Measurements from ENCODE around the gene USP7. TPM values are rescaled to one million over a fixed set of nuclear protein-coding genes. Genes with fewer than 3 reads are reported as not detected.
"Not testable (repeated sequence)": the region's sequence is repeated elsewhere in the genome, so short reads cannot be mapped to it uniquely, and the experiment has no call there.

Gene USP7
- total RNA-seq, 1 donor from 2014 or later = 181 TPM

GRCh38 chr16:8975039-8975438 lies 11.3 kb upstream of the USP7 start:
- intact Hi-C loops (cut with micrococcal nuclease) = no loop called here

DNA sequence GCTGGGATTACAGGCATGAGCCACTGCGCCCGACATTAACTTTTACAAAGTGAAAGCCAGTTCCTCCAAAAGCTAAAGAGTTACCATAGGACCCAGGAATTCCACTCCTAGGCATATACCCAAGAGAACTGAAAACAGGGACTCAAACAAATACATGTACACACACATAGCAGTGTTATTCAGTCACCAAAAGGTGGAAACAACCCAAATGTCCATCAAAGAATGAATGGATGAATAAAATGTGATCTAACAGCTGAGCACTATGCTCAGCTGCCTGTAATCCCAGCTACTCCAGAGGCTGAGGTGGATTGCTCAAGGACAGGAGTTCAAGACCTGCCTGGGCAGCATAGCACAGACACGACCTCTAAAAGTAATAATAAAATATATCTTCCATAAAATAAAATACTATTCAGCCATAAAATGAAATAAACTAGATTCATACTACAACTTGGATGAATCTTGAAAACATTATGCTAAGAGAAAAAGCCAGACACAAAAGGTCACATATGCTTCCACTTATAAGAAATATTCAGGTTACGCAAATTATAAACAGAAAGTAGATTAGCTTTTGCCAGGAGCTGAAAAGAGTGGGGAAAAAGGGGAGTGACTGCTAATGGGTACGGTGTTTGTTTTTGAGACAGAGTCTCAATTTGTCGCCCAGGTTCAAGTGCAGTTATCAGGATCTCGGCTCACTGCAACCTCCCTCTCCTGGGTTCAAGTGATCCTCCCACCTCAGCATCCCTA lies 9.3 kb upstream of the USP7 start:
- intact Hi-C loops (cut with micrococcal nuclease) = no loop called here

- intact Hi-C loops (cut with micrococcal nuclease) = no loop called here
Measured at GRCh38 chr16:8971416-8971815, 7.7 kb upstream of the USP7 start.

- intact Hi-C loops (cut with micrococcal nuclease) = not testable (repeated sequence)
Measured at GRCh38 chr16:8969202-8969897, 5.6 kb upstream of the USP7 start.

GRCh38 chr16:8968054-8968453 lies 4.3 kb upstream of the USP7 start:
- intact Hi-C loops (cut with micrococcal nuclease) = not testable (repeated sequence)

GRCh38 chr16:8967132-8967821 lies 3.6 kb upstream of the USP7 start:
- intact Hi-C loops (cut with micrococcal nuclease) = no loop called here

DNA sequence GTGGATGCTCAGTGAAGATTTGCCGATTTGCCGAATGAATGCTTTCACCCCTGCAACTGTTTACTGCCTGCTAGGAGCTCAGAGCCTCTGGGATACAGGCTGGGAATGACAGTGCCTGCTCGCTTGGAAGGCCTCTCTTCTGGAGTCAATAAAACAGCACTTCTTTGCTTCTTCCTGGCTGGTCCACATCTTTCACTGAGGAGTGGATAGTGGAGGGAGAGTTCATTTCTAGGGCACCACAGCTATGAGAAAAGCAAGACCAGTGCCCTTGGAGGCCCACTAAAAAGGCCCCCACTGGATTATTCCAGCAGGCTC lies 3.1 kb upstream of the USP7 start:
- intact Hi-C loops (cut with micrococcal nuclease) = no loop called here

DNA sequence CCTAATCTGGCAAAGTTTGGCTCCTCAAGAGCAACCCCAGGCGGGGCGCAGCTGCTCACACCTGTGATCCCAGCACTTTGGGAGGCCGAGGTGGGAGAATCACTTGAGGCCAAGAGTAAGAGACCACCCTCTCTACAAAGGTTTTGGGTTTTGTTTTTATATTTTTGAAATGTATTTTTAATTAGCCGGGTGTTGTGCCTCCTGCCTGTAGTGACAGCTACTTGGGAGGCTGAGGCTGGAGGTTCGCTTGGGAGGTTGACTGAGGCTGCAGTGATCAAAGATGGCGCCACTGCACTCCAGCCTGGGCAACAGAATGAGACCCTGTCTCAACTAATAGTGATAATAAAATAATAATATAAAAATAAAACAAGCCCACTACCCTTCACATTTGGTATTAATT lies 756 bp upstream of the USP7 start:
- intact Hi-C loops (cut with micrococcal nuclease) = loop anchor here (1.0 to 5.0 kb wide), 3 partner anchors 113 to 168 kb away; partner anchors contain the start of genes PMM2 and TMEM186

GRCh38 chr16:8963010-8963820 lies 491 bp downstream of the USP7 start:
- intact Hi-C loops (cut with micrococcal nuclease) = loop anchor here (5.0 kb wide), 2 partner anchors 114 to 169 kb away; no protein-coding TSS in a partner anchor

GRCh38 chr16:8962393-8963009 lies 1.2 kb downstream of the USP7 start:
- intact Hi-C loops (cut with micrococcal nuclease) = loop anchor here (1.0 to 5.0 kb wide), 5 partner anchors 26 to 170 kb away; partner anchors contain the start of genes CARHSP1 and HAPSTR1

GRCh38 chr16:8961811-8962390 lies 1.8 kb downstream of the USP7 start:
- intact Hi-C loops (cut with micrococcal nuclease) = loop anchor here (1.0 to 5.0 kb wide), 9 partner anchors 26 to 395 kb away; partner anchors contain the start of genes ABAT, CARHSP1, HAPSTR1 and METTL22

DNA sequence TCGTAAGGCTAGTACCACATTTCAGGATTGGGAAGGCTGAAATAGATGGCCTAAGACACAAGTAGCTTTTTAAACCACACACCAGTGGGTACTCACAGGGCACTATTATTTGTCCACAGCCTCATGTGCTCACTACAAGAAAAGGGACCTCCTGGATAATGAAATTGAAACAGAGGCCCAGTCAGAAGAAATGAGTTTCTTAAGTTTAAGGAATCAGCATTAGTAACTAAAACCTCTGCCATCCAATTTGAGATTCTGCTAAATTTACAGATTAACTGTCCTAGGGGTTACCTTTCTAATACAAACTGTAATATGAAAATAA lies 3.0 kb downstream of the USP7 start:
- intact Hi-C loops (cut with micrococcal nuclease) = loop anchor here (1.0 to 5.0 kb wide), 7 partner anchors 117 to 394 kb away; partner anchors contain the start of genes ABAT, METTL22, PMM2 and TMEM186

- intact Hi-C loops (cut with micrococcal nuclease) = loop anchor here (1.0 to 5.0 kb wide), 8 partner anchors 15 to 393 kb away; partner anchors contain the start of genes ABAT, METTL22, PMM2 and TMEM186
Measured at GRCh38 chr16:8959921-8960787, 3.6 kb downstream of the USP7 start.

DNA sequence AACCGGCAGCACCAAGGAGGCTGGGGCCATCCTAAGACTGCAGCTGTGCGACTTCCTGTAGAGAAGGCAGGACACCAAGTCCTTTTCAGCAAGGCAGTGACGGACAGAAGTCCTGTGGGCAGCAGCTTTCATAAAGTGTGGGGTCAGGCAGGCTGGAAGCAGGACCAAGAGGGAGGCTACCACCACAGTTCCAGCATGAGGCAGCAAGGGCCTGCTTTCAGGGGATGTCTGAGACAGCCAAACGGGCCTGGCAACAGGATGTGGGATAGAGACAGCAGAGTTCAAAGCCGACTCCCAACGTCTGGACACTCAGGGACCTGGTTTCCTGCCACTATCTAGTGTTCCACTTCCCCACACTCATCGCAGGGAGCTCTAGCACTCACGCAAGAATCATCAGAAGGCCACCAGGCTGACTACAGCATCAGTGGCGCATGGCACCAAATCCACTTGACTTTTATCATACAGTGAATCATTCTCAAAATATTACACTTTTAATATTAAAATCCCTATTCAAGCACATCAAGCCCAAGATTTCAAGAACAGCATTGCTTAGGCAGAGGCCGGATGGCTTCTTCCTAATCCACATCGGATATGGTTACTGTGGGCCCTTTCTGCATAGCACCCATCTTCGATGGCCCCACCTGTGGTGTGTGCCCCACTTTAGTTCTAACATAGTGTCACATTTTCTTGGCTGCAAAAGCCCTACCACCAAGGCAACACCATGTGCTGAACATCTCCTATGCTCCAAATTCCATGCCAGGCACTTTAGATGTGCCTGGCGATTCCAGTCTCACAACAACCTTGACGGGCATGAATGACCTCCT lies 5.2 kb downstream of the USP7 start:
- intact Hi-C loops (cut with micrococcal nuclease) = loop anchor here (2.0 kb wide), 1 partner anchor 14 kb away; no protein-coding TSS in a partner anchor

- intact Hi-C loops (cut with micrococcal nuclease) = loop anchor here (2.0 kb wide), 1 partner anchor 13 kb away; no protein-coding TSS in a partner anchor
Measured at GRCh38 chr16:8957509-8958157, 6.1 kb downstream of the USP7 start.

GRCh38 chr16:8957063-8957397 lies 6.7 kb downstream of the USP7 start:
- intact Hi-C loops (cut with micrococcal nuclease) = no loop called here

DNA sequence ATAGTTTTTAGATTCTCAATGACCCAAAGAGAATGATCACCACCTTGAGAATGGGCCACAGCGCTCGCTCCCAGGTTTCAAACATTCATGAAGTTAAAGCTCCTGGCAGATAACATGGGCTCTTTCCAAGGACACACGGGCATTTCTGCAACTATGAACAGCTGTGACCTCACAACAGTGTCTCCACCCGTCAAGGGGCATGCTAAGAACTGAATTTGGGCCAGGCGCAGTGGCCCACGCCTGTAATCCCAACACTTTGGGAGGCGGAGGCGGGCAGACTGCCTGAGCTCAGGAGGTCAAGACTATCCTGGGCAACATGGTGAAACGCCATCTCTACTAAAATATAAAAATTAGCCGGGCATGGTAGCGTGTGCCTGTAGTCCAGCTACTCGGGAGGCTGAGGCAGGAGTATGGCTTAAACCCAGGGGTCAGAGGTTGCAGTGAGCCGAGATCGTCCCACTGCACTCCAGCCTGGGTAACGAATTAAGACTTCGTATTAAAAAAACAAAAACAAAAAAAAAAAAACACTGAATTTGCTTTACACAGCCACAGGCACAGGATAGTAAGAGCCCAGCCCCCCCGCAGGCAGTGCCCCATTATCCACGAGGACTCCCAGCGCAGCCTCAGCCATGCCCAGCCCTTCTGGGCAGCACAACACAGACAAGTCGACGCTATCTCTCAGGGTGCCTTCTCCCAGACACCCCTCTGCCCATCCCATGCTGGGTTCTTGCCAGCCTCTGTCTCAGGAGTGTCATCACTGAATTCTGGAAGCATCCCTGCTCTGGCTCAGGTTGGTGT lies 7.2 kb downstream of the USP7 start:
- intact Hi-C loops (cut with micrococcal nuclease) = no loop called here

Measured in T-helper 1 cell treated with Interleukin-12 subunit alpha and Interleukin-12 subunit beta and Interleukin-4 antibody, amounts not matched to agents 30 ng/mL and 1 ng/mL, for 36 hours (primary cell).